Liver (tissue), 9 donors: ENCODE measurements around the gene MARK1. TPM values are rescaled to one million over a fixed set of nuclear protein-coding genes. Genes with fewer than 3 reads are reported as not detected.

Experiments
- DNase-seq: peaks from one replicate; pipeline ENCODE4 v3.0.0-alpha.2; 2017; ENCODE audit warnings: low spot score
- H3K27ac ChIP-seq, 2 donors: one replicate each; pipeline ENCODE4 v1.7.0; 2013; ENCODE audit warnings: inconsistent platforms in 2 of 2, low read length in 2 of 2, control low read depth in 1 of 2, low read depth in 1 of 2, mild to moderate bottlenecking in 1 of 2
- H3K27me3 ChIP-seq, 4 donors: one replicate each; pipeline versions ENCODE4 v1.6.1 to v1.7.0; 2013; ENCODE audit warnings: low read length in 3 of 4, inconsistent platforms in 1 of 4, mild to moderate bottlenecking in 1 of 4, moderate library complexity in 1 of 4; ENCODE audit not compliant: control insufficient read depth in 4 of 4, insufficient read depth in 4 of 4
- H3K36me3 ChIP-seq, 4 donors: one replicate each; pipeline versions ENCODE4 v1.6.1 to v1.7.0; 2013; ENCODE audit warnings: low read length in 3 of 4, mild to moderate bottlenecking in 3 of 4, low read depth in 1 of 4, moderate library complexity in 1 of 4; ENCODE audit not compliant: control insufficient read depth in 4 of 4, insufficient read depth in 3 of 4
- H3K4me1 ChIP-seq, 4 donors: one replicate each; pipeline versions ENCODE4 v1.6.1 to v1.7.0; 2013; ENCODE audit warnings: low read length in 3 of 4, mild to moderate bottlenecking in 3 of 4, moderate library complexity in 1 of 4; ENCODE audit not compliant: control insufficient read depth in 4 of 4, insufficient read depth in 4 of 4
- H3K4me3 ChIP-seq, 3 donors: one replicate each; pipeline versions ENCODE4 v1.6.1 to v1.7.0; 2013; ENCODE audit warnings: low read length in 3 of 3, control low read depth in 1 of 3, low read depth in 1 of 3, mild to moderate bottlenecking in 1 of 3
- H3K9ac ChIP-seq, 2 donors: one replicate each; pipeline ENCODE4 v1.7.0; 2013; ENCODE audit warnings: low read length in 2 of 2, mild to moderate bottlenecking in 2 of 2, moderate library complexity in 2 of 2, control low read depth in 1 of 2, low read depth in 1 of 2
- H3K9me3 ChIP-seq, 4 donors: one replicate each; pipeline versions ENCODE4 v1.6.1 to v1.7.0; 2013; ENCODE audit warnings: low read length in 3 of 4; ENCODE audit not compliant: control insufficient read depth in 4 of 4
- CTCF ChIP-seq: fragments of 150-350 bp; IDR thresholded peaks from 2 replicates; pipeline ENCODE4 v1.5.1; 2017; ENCODE audit warnings: improper control_type of control experiment, low read depth, low read length; ENCODE audit not compliant: missing input control
- EGR1 ChIP-seq, 2 donors: IDR thresholded peaks; 2 replicates each; pipeline ENCODE4 v1.6.1; 2016 to 2018; ENCODE audit warnings: antibody characterized with exemption in 2 of 2, low read depth in 2 of 2
- FOXA1 ChIP-seq: IDR thresholded peaks from 2 replicates; pipeline ENCODE4 v1.6.1; 2016; ENCODE audit warnings: antibody characterized with exemption
- GABPA ChIP-seq, 2 donors: IDR thresholded peaks in 1 of 2; conservative IDR thresholded peaks in 1 of 2; 2 replicates each; pipeline ENCODE4 v1.6.1; 2016; ENCODE audit warnings: antibody characterized with exemption in 2 of 2, mild to moderate bottlenecking in 1 of 2, moderate library complexity in 1 of 2
- HNF4A ChIP-seq, 2 donors: conservative IDR thresholded peaks; 2 replicates each; pipeline ENCODE4 v1.6.1; 2016; ENCODE audit warnings: antibody characterized with exemption in 2 of 2, mild to moderate bottlenecking in 2 of 2
- HNF4G ChIP-seq: IDR thresholded peaks from 2 replicates; pipeline ENCODE4 v1.6.1; 2016; ENCODE audit warnings: antibody characterized with exemption
- JUND ChIP-seq, 2 donors: IDR thresholded peaks; 2 replicates each; pipeline ENCODE4 v1.6.1; 2016; ENCODE audit warnings: antibody characterized with exemption in 2 of 2
- MAX ChIP-seq: IDR thresholded peaks from 2 replicates; pipeline ENCODE4 v1.6.1; 2016; ENCODE audit warnings: antibody characterized with exemption
- NR2F2 ChIP-seq: IDR thresholded peaks from 2 replicates; pipeline ENCODE4 v1.6.1; 2016; ENCODE audit warnings: antibody characterized with exemption
- RAD21 ChIP-seq, 2 donors: IDR thresholded peaks; 2 replicates each; pipeline ENCODE4 v1.6.1; 2016; ENCODE audit warnings: antibody characterized with exemption in 2 of 2, mild to moderate bottlenecking in 2 of 2
- RXRA ChIP-seq, 2 donors: IDR thresholded peaks; 2 replicates each; pipeline ENCODE4 v1.6.1; 2017 to 2018; ENCODE audit warnings: antibody characterized with exemption in 2 of 2, mild to moderate bottlenecking in 1 of 2
- SP1 ChIP-seq: IDR thresholded peaks from 2 replicates; pipeline ENCODE4 v1.6.1; 2018; ENCODE audit warnings: antibody characterized with exemption, mild to moderate bottlenecking
- TAF1 ChIP-seq: conservative IDR thresholded peaks from 2 replicates; pipeline ENCODE4 v1.6.1; 2016; ENCODE audit warnings: antibody characterized with exemption, mild to moderate bottlenecking
- WGBS: extraction: QIAGEN DNeasy Blood & Tissue Kit; methylation state at CpG from one replicate; pipeline ENCODE4 v1.1.7; 2013; 5-methylcytosine and 5-hydroxymethylcytosine counted together
- polyA plus RNA-seq, 2 donors: library from polyadenylated mRNA; stranded (reverse) in 1 of 2; unstranded in 1 of 2; fragments of 200-250 nt in 1 of 2; fragments of >200 nt in 1 of 2; fragmentation: Nextera tagmentation in 1 of 2; extraction: Ambion mirVana in 1 of 2; gene quantifications; one replicate each; pipeline versions ENCODE4 v1.2.1 to v1.2.3, GENCODE V29; 2013 to 2015
- total RNA-seq, 2 donors: library from RNA; depleted of rRNA; stranded (reverse); fragments of >200 nt; gene quantifications; one replicate each; pipeline ENCODE4 v1.2.3, GENCODE V29; 2014
- TF ChIP-seq, protein P1 (sequence below): IDR thresholded peaks from 2 replicates; pipeline ENCODE4 v1.6.1; 2016; ENCODE audit warnings: antibody characterized with exemption, mild to moderate bottlenecking
- TF ChIP-seq, protein P2 (sequence below): IDR thresholded peaks from 2 replicates; pipeline ENCODE4 v1.6.1; 2016; ENCODE audit warnings: antibody characterized with exemption
- donor health status: healthy.
- donor health status: healthy.
- donor health status: healthy.
- donor health status: healthy.
- donor health status: healthy.

Gene MARK1
- total and polyA plus RNA-seq, 4 donors = 0.10 to 0.59 (median 0.25) TPM

DNA sequence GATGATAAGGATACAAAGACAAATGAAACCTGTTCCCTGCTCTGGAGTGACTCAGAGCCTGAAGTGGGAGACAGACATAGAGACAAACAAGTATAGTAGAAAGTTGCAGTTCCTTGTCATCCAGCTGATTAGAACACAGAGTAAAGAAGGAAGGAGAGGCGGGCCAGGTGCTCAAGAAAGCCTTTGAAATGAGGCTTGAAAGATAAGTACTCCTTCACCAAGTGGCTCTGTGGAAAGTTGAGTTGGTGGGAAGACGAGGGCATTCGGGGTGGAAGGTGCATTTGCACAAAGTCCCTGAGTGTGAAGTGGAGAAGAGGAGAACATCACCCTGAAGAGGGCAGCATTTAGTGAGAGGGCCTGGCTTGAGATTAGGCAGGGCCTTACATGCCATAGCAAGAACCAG, 17.0 kb downstream of the MARK1 start:
- H3K4me1 ChIP-seq = no peaks in the 10 kb centered on the region
- H3K9me3 ChIP-seq = no peaks in the 10 kb centered on the region
- no peak for DNase-seq
- H3K36me3 ChIP-seq = no peaks in the 10 kb centered on the region
- H3K27ac ChIP-seq = no peak overlapping the region
- H3K4me3 ChIP-seq = no peak overlapping the region
- H3K9ac ChIP-seq = no peak overlapping the region
- WGBS = 74% methylated on average over 3 of the region's 3 CpGs
- H3K27me3 ChIP-seq = no peaks in the 10 kb centered on the region
- TF ChIP-seq RAD21 (IDR thresholded peaks at IDR 0.05) = peak; percentile 23 to 39
- TF ChIP-seq NR2F2 = no peak
- TF ChIP-seq, protein P1, sequence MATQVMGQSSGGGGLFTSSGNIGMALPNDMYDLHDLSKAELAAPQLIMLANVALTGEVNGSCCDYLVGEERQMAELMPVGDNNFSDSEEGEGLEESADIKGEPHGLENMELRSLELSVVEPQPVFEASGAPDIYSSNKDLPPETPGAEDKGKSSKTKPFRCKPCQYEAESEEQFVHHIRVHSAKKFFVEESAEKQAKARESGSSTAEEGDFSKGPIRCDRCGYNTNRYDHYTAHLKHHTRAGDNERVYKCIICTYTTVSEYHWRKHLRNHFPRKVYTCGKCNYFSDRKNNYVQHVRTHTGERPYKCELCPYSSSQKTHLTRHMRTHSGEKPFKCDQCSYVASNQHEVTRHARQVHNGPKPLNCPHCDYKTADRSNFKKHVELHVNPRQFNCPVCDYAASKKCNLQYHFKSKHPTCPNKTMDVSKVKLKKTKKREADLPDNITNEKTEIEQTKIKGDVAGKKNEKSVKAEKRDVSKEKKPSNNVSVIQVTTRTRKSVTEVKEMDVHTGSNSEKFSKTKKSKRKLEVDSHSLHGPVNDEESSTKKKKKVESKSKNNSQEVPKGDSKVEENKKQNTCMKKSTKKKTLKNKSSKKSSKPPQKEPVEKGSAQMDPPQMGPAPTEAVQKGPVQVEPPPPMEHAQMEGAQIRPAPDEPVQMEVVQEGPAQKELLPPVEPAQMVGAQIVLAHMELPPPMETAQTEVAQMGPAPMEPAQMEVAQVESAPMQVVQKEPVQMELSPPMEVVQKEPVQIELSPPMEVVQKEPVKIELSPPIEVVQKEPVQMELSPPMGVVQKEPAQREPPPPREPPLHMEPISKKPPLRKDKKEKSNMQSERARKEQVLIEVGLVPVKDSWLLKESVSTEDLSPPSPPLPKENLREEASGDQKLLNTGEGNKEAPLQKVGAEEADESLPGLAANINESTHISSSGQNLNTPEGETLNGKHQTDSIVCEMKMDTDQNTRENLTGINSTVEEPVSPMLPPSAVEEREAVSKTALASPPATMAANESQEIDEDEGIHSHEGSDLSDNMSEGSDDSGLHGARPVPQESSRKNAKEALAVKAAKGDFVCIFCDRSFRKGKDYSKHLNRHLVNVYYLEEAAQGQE = no peak

DNA sequence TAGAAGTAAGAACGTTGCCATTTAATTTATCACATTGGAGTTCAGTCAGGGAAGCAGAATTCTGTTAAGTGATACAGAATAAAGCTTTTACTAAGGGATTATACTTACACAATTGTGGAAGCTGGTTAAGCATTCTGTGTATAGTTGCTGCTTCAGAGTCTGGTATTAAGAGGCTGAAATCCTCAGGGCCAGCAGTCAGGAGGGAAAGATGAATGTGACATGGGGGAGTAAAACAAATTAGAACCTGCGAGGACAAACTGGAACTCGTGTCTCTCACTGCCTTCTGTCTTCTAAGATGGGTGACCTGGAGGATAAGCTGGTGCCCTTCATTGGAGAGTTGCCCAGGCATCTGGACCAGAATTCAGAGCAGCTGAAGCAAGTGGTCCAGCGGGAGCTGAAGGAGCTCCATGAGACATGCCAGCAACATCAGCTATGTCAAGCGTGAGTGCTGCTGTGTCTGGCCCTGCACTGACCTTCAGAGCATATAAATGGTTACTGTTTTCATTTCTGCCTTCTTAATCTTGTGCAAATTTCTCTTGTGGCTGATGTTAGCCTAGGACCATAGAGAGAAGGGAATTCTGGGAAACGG, 23.0 kb downstream of the MARK1 start:
- no peaks in the 10 kb centered on the region for H3K27me3 ChIP-seq
- H3K4me3 ChIP-seq = no peak overlapping the region
- H3K4me1 ChIP-seq = no peaks in the 10 kb centered on the region
- no peaks in the 10 kb centered on the region for H3K9me3 ChIP-seq
- H3K36me3 ChIP-seq = no peaks in the 10 kb centered on the region
- 79% methylated on average over 6 of the region's 6 CpGs for WGBS
- no peak overlapping the region for H3K9ac ChIP-seq
- H3K27ac ChIP-seq = no peak overlapping the region
- DNase-seq = no peak
- TF ChIP-seq CTCF (no peak), GABPA (IDR thresholded peaks at IDR 0.05 in 1 of 2, conservative IDR thresholded peaks at IDR 0.05 in 1 of 2) (no peak), EGR1 (IDR thresholded peaks at IDR 0.05; ENCODE audit: low read depth in 2 of 2) (no peak), HNF4G (no peak), HNF4A (conservative IDR thresholded peaks at IDR 0.05) (no peak)
- TF ChIP-seq, protein P2, sequence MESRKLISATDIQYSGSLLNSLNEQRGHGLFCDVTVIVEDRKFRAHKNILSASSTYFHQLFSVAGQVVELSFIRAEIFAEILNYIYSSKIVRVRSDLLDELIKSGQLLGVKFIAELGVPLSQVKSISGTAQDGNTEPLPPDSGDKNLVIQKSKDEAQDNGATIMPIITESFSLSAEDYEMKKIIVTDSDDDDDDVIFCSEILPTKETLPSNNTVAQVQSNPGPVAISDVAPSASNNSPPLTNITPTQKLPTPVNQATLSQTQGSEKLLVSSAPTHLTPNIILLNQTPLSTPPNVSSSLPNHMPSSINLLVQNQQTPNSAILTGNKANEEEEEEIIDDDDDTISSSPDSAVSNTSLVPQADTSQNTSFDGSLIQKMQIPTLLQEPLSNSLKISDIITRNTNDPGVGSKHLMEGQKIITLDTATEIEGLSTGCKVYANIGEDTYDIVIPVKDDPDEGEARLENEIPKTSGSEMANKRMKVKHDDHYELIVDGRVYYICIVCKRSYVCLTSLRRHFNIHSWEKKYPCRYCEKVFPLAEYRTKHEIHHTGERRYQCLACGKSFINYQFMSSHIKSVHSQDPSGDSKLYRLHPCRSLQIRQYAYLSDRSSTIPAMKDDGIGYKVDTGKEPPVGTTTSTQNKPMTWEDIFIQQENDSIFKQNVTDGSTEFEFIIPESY = no peak

- no peak for DNase-seq
- H3K27ac ChIP-seq = no peak overlapping the region
- no peaks in the 10 kb centered on the region for H3K9me3 ChIP-seq
- no peak overlapping the region for H3K9ac ChIP-seq
- H3K4me3 ChIP-seq = no peak overlapping the region
- no peaks in the 10 kb centered on the region for H3K36me3 ChIP-seq
- no peaks in the 10 kb centered on the region for H3K4me1 ChIP-seq
- WGBS = 90% methylated on average over 2 of the region's 2 CpGs
- H3K27me3 ChIP-seq = no peaks in the 10 kb centered on the region
- TF ChIP-seq FOXA1 = no peak
- no peak for TF ChIP-seq NR2F2
- TF ChIP-seq HNF4G = no peak
- no peak for TF ChIP-seq JUND (IDR thresholded peaks at IDR 0.05)
- TF ChIP-seq MAX = no peak
- no peak for TF ChIP-seq RAD21 (IDR thresholded peaks at IDR 0.05)
- TF ChIP-seq CTCF = no peak
- no peak for TF ChIP-seq TAF1
- TF ChIP-seq, protein P2 = no peak
- no peak for TF ChIP-seq GABPA (IDR thresholded peaks at IDR 0.05 in 1 of 2, conservative IDR thresholded peaks at IDR 0.05 in 1 of 2)
- TF ChIP-seq HNF4A (conservative IDR thresholded peaks at IDR 0.05) = no peak
- TF ChIP-seq RXRA (IDR thresholded peaks at IDR 0.05) = no peak
- no peak for TF ChIP-seq SP1
Measured at GRCh38 chr1:220551718-220552117, 23.8 kb downstream of the MARK1 start.
